Measurements from ENCODE around the gene CCDC134.
"Not testable (repeated sequence)": the region's sequence is repeated elsewhere in the genome, so short reads cannot be mapped to it uniquely, and the experiment has no call there.

Gene CCDC134

GRCh38 chr22:41857860-41858199 lies 57.4 kb downstream of the CCDC134 start:
- H3K27me3 ChIP-seq (ENCODE audit: control insufficient read depth, insufficient read depth, low read length), result no peaks in the 10 kb centered on the region
- no peaks in the 10 kb centered on the region for H3K36me3 ChIP-seq (ENCODE audit: control insufficient read depth, insufficient read depth, low read length)
- no peak overlapping the region for H3K4me3 ChIP-seq (ENCODE audit: low read length)
- no peak for DNase-seq (ENCODE audit: low read depth, low spot score)
- H3K27ac ChIP-seq (ENCODE audit: low read length), result no peak overlapping the region
- H3K9me3 ChIP-seq (ENCODE audit: control insufficient read depth, insufficient read depth, low read length), result no peaks in the 10 kb centered on the region
- 0 out of 2 replicates have a peak, but pooled peaks cover 2% of the 10 kb centered on the region for H3K4me1 ChIP-seq (ENCODE audit: control insufficient read depth, insufficient read depth, low read length)

DNA sequence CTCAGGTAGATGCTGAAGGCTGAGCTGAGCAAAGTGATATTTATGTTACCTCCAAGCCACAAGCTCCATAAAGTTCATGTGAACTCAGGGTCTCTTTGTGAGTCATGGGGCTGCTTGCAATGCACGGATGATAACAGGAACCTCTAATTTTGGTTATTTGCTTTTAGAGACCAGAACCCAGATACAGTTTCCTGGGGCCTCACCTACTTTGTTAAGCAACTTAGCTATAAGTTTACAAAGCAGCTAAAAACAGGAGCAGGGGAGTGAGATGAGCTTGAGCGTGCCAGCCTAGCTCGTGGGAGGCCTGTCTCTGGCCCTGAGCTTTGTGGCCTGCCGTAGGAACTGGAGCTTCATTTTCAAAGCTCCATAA lies 61.7 kb downstream of the CCDC134 start:
- no peaks in the 10 kb centered on the region for H3K4me1 ChIP-seq (ENCODE audit: control insufficient read depth, insufficient read depth, low read length)
- no peak for DNase-seq (ENCODE audit: low read depth, low spot score)

GRCh38 chr22:41862530-41863266 lies 62.2 kb downstream of the CCDC134 start:
- Histone ChIP-seq H3K27ac (ENCODE audit: low read length) (no peak overlapping the region), H3K4me1 (ENCODE audit: control insufficient read depth, insufficient read depth, low read length) (no peaks in the 10 kb centered on the region), H3K9me3 (ENCODE audit: control insufficient read depth, insufficient read depth, low read length) (no peaks in the 10 kb centered on the region), H3K27me3 (ENCODE audit: control insufficient read depth, insufficient read depth, low read length) (no peaks in the 10 kb centered on the region), H3K4me3 (ENCODE audit: low read length) (no peak overlapping the region), H3K36me3 (ENCODE audit: control insufficient read depth, insufficient read depth, low read length) (peaks cover 8% of the 10 kb centered on the region)
- WGBS (ENCODE audit: insufficient coverage, insufficient read length), result no CpG with 5 or more reads among the region's 11 CpGs
- no peak for DNase-seq (ENCODE audit: low read depth, low spot score)

More for the DNA sequence above, 61.7 kb downstream of the CCDC134 start:
- H3K27ac ChIP-seq (ENCODE audit: low read length), result no peak overlapping the region
- no peak overlapping the region for H3K4me3 ChIP-seq (ENCODE audit: low read length)
- H3K36me3 ChIP-seq (ENCODE audit: control insufficient read depth, insufficient read depth, low read length), result peaks cover 8% of the 10 kb centered on the region
- H3K9me3 ChIP-seq (ENCODE audit: control insufficient read depth, insufficient read depth, low read length), result no peaks in the 10 kb centered on the region
- no peaks in the 10 kb centered on the region for H3K27me3 ChIP-seq (ENCODE audit: control insufficient read depth, insufficient read depth, low read length)
- no CpG with 5 or more reads among the region's 4 CpGs for WGBS (ENCODE audit: insufficient coverage, insufficient read length)

DNA sequence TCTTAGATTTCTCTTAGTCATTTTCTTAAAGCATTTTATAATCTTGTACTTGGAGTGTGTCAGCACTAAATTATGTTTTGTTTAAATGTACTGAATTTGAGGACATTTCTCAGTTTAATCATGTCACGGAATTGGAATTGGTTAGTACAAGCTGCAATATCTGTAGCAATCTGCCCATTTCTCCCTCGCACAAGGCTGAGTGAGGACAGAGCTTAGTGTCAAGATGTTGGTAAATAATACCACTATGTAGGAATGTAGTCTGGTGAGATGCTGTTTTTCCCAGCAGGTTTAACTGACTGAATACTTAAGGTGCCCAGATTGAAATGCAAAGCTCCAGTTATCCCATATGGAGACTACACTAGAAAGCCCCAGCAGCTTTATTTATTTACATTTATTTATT lies 63.0 kb downstream of the CCDC134 start:
- no peak overlapping the region for H3K4me3 ChIP-seq (ENCODE audit: low read length)
- no peaks in the 10 kb centered on the region for H3K4me1 ChIP-seq (ENCODE audit: control insufficient read depth, insufficient read depth, low read length)
- no peaks in the 10 kb centered on the region for H3K27me3 ChIP-seq (ENCODE audit: control insufficient read depth, insufficient read depth, low read length)
- no peaks in the 10 kb centered on the region for H3K9me3 ChIP-seq (ENCODE audit: control insufficient read depth, insufficient read depth, low read length)
- peaks cover 12% of the 10 kb centered on the region for H3K36me3 ChIP-seq (ENCODE audit: control insufficient read depth, insufficient read depth, low read length)
- H3K27ac ChIP-seq (ENCODE audit: low read length), result no peak overlapping the region
- WGBS (ENCODE audit: insufficient coverage, insufficient read length), result no CpG with 5 or more reads among the region's 2 CpGs
- DNase-seq (ENCODE audit: low read depth, low spot score), result no peak

GRCh38 chr22:41868556-41868955 lies 68.1 kb downstream of the CCDC134 start:
- Histone ChIP-seq H3K4me3 (ENCODE audit: low read length) (no peak overlapping the region; the same call in 1 of the 2 replicates), H3K27me3 (ENCODE audit: control insufficient read depth, insufficient read depth, low read length) (no peaks in the 10 kb centered on the region), H3K4me1 (ENCODE audit: control insufficient read depth, insufficient read depth, low read length) (no peaks in the 10 kb centered on the region), H3K9me3 (ENCODE audit: control insufficient read depth, insufficient read depth, low read length) (no peaks in the 10 kb centered on the region), H3K36me3 (ENCODE audit: control insufficient read depth, insufficient read depth, low read length) (peaks cover 28% of the 10 kb centered on the region), H3K27ac (ENCODE audit: low read length) (no peak overlapping the region)
- no peak for DNase-seq (ENCODE audit: low read depth, low spot score)
- WGBS (ENCODE audit: insufficient coverage, insufficient read length), result no CpG with 5 or more reads among the region's 10 CpGs

GRCh38 chr22:41870081-41870480 lies 69.6 kb downstream of the CCDC134 start:
- H3K9me3 ChIP-seq (ENCODE audit: control insufficient read depth, insufficient read depth, low read length); H3K4me1 ChIP-seq (ENCODE audit: control insufficient read depth, insufficient read depth, low read length); H3K27me3 ChIP-seq (ENCODE audit: control insufficient read depth, insufficient read depth, low read length); DNase-seq (ENCODE audit: low read depth, low spot score); H3K27ac ChIP-seq (ENCODE audit: low read length); H3K4me3 ChIP-seq (ENCODE audit: low read length): not testable (repeated sequence)
- H3K36me3 ChIP-seq (ENCODE audit: control insufficient read depth, insufficient read depth, low read length), result peaks cover 36% of the 10 kb centered on the region
- WGBS (ENCODE audit: insufficient coverage, insufficient read length), result no CpG with 5 or more reads among the region's 1 CpG

- H3K27ac ChIP-seq (ENCODE audit: low read length), result no peak overlapping the region
- H3K27me3 ChIP-seq (ENCODE audit: control insufficient read depth, insufficient read depth, low read length), result no peaks in the 10 kb centered on the region
- no peaks in the 10 kb centered on the region for H3K9me3 ChIP-seq (ENCODE audit: control insufficient read depth, insufficient read depth, low read length)
- WGBS (ENCODE audit: insufficient coverage, insufficient read length), result no CpG with 5 or more reads among the region's 4 CpGs
- H3K36me3 ChIP-seq (ENCODE audit: control insufficient read depth, insufficient read depth, low read length), result peaks cover 40% of the 10 kb centered on the region
- DNase-seq (ENCODE audit: low read depth, low spot score), result no peak
- H3K4me1 ChIP-seq (ENCODE audit: control insufficient read depth, insufficient read depth, low read length), result no peaks in the 10 kb centered on the region
- H3K4me3 ChIP-seq (ENCODE audit: low read length), result no peak overlapping the region
These were observed 70.3 kb downstream of the CCDC134 start for GRCh38 chr22:41870786-41871185.

- Histone ChIP-seq H3K9me3 (ENCODE audit: control insufficient read depth, insufficient read depth, low read length) (no peaks in the 10 kb centered on the region), H3K4me1 (ENCODE audit: control insufficient read depth, insufficient read depth, low read length) (no peaks in the 10 kb centered on the region), H3K27ac (ENCODE audit: low read length) (no peak overlapping the region), H3K36me3 (ENCODE audit: control insufficient read depth, insufficient read depth, low read length) (peaks cover 36% of the 10 kb centered on the region), H3K27me3 (ENCODE audit: control insufficient read depth, insufficient read depth, low read length) (no peaks in the 10 kb centered on the region), H3K4me3 (ENCODE audit: low read length) (no peak overlapping the region)
- no peak for DNase-seq (ENCODE audit: low read depth, low spot score)
- no CpG with 5 or more reads among the region's 5 CpGs for WGBS (ENCODE audit: insufficient coverage, insufficient read length)
These were observed 72.9 kb downstream of the CCDC134 start for GRCh38 chr22:41873391-41873790.

DNA sequence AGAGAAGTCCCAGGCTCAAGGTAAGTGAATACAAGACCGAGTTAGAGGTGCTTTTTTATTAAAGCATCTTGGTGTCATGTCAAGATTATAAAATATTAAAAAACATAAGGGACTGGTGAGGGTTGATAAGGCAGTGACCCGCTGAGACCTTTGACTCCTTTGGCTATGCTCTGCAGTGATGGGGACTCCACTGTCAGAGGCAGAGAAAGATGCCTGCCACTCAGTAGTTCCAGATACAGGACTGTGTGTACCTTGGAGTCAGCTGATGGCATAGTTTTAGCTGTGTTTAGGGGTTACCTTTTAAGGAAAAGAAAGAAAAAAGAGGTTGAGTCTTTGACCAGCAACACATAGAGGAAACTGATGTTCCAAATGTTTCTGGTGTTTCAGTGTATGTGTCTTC lies 73.6 kb downstream of the CCDC134 start:
- peaks cover 31% of the 10 kb centered on the region for H3K36me3 ChIP-seq (ENCODE audit: control insufficient read depth, insufficient read depth, low read length)
- H3K27ac ChIP-seq (ENCODE audit: low read length), result no peak overlapping the region
- no peak for DNase-seq (ENCODE audit: low read depth, low spot score)
- H3K27me3 ChIP-seq (ENCODE audit: control insufficient read depth, insufficient read depth, low read length), result no peaks in the 10 kb centered on the region
- H3K4me1 ChIP-seq (ENCODE audit: control insufficient read depth, insufficient read depth, low read length), result no peaks in the 10 kb centered on the region
- no peaks in the 10 kb centered on the region for H3K9me3 ChIP-seq (ENCODE audit: control insufficient read depth, insufficient read depth, low read length)
- no peak overlapping the region for H3K4me3 ChIP-seq (ENCODE audit: low read length)
- no CpG with 5 or more reads among the region's 2 CpGs for WGBS (ENCODE audit: insufficient coverage, insufficient read length)

DNA sequence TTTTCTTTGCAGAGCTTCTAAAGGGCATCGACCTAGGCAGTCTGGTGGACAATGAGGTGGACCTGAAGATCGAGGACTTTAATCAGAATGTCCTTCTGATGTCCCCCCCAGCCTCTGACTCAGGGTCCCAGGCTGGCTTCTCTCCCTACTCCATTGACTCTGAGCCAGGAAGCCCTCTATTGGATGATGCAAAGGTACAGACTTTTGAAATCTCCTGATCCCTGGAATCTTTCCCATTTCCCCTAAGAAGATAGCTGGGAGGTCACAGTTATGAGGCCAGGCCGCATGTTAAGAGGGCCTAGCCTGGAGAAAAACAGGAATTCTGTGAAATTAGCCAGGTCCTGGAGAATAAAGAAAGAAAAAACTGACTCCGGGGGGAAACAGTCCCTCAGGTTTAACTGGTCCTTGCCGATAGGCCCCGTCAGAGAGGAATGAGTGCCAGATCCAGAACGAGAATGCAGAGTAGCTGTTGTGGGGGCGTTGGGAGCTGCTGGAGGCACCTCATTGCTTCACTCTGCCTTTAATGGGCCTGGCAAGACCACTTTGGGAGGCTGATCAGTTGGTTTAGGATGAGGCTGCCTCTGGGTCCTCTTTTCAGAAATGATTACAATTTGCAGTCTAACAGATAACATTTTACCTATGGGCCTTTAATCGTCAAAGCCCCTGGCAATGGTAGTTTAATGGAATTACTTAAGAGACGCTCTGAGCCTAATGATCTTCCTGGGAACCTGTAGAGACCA lies 75.2 kb downstream of the CCDC134 start:
- no CpG with 5 or more reads among the region's 10 CpGs for WGBS (ENCODE audit: insufficient coverage, insufficient read length)
- H3K4me3 ChIP-seq (ENCODE audit: low read length), result no peak overlapping the region
- H3K27me3 ChIP-seq (ENCODE audit: control insufficient read depth, insufficient read depth, low read length), result no peaks in the 10 kb centered on the region
- DNase-seq (ENCODE audit: low read depth, low spot score), result no peak
- peaks cover 34% of the 10 kb centered on the region for H3K36me3 ChIP-seq (ENCODE audit: control insufficient read depth, insufficient read depth, low read length)
- no peaks in the 10 kb centered on the region for H3K4me1 ChIP-seq (ENCODE audit: control insufficient read depth, insufficient read depth, low read length)
- no peaks in the 10 kb centered on the region for H3K9me3 ChIP-seq (ENCODE audit: control insufficient read depth, insufficient read depth, low read length)
- H3K27ac ChIP-seq (ENCODE audit: low read length), result no peak overlapping the region
